Suppressor macrophage treated with lipopolysaccharide for 4 hours (primary cell): ENCODE results near the gene SAG.
"Not testable (repeated sequence)": the region's sequence is repeated elsewhere in the genome, so short reads cannot be mapped to it uniquely, and the experiment has no call there.

Source experiments
- DNase-seq: peaks from one replicate; pipeline ENCODE4 v3.0.0-alpha.2; 2020

SAG gene

GRCh38 chr2:233334915-233335314, 27.3 kb downstream of the SAG start:
- no peak for DNase-seq

- DNase-seq: not testable (repeated sequence)
Observed at GRCh38 chr2:233336091-233336490, 28.5 kb downstream of the SAG start.

GRCh38 chr2:233336541-233336940, 28.9 kb downstream of the SAG start:
- DNase-seq: no peak

GRCh38 chr2:233338046-233338445, 30.4 kb downstream of the SAG start:
- no peak for DNase-seq

- DNase-seq: no peak
Observed at GRCh38 chr2:233338812-233339368, 31.3 kb downstream of the SAG start.

- peak; percentile 30 for DNase-seq
Observed at GRCh38 chr2:233339427-233339826, 31.8 kb downstream of the SAG start.

- DNase-seq: no peak
Observed at GRCh38 chr2:233341296-233341695, 33.7 kb downstream of the SAG start.

GRCh38 chr2:233342301-233342700, 34.7 kb downstream of the SAG start:
- DNase-seq: no peak

GRCh38 chr2:233343171-233343705, 35.6 kb downstream of the SAG start:
- DNase-seq: no peak

- DNase-seq: no peak
Observed at GRCh38 chr2:233346376-233346775, 38.8 kb downstream of the SAG start.

GRCh38 chr2:233346930-233347329, 39.3 kb downstream of the SAG start:
- DNase-seq: no peak

GRCh38 chr2:233349005-233349998, 41.7 kb downstream of the SAG start:
- DNase-seq: peak; percentile 46

- DNase-seq: peak; percentile 60
Observed at GRCh38 chr2:233350708-233351107, 43.1 kb downstream of the SAG start.

GRCh38 chr2:233351423-233351822, 43.8 kb downstream of the SAG start:
- peak; percentile 54 for DNase-seq

- DNase-seq: no peak
Observed at GRCh38 chr2:233352141-233352842, 44.7 kb downstream of the SAG start.

- no peak for DNase-seq
Observed at GRCh38 chr2:233353101-233353768, 45.6 kb downstream of the SAG start.

GRCh38 chr2:233353769-233354499, 46.3 kb downstream of the SAG start, which contains the start of gene DGKD:
Gene DGKD (plus strand): TSS chr2:233354494. CDS start chr2:233354519, 25 bp downstream.
- DNase-seq: peak; percentile 81

GRCh38 chr2:233354500-233354924, 46.9 kb downstream of the SAG start:
- DNase-seq: no peak

- DNase-seq: no peak
Observed at GRCh38 chr2:233354971-233355574, 47.5 kb downstream of the SAG start.

- DNase-seq: no peak
Observed at GRCh38 chr2:233355916-233356315, 48.3 kb downstream of the SAG start.

- DNase-seq: no peak
Observed at GRCh38 chr2:233356546-233357308, 49.1 kb downstream of the SAG start.
